ENCODE measurements around the gene GFI1B.
"Not testable (repeated sequence)": the region's sequence is repeated elsewhere in the genome, so short reads cannot be mapped to it uniquely, and the experiment has no call there.

GFI1B gene

DNA sequence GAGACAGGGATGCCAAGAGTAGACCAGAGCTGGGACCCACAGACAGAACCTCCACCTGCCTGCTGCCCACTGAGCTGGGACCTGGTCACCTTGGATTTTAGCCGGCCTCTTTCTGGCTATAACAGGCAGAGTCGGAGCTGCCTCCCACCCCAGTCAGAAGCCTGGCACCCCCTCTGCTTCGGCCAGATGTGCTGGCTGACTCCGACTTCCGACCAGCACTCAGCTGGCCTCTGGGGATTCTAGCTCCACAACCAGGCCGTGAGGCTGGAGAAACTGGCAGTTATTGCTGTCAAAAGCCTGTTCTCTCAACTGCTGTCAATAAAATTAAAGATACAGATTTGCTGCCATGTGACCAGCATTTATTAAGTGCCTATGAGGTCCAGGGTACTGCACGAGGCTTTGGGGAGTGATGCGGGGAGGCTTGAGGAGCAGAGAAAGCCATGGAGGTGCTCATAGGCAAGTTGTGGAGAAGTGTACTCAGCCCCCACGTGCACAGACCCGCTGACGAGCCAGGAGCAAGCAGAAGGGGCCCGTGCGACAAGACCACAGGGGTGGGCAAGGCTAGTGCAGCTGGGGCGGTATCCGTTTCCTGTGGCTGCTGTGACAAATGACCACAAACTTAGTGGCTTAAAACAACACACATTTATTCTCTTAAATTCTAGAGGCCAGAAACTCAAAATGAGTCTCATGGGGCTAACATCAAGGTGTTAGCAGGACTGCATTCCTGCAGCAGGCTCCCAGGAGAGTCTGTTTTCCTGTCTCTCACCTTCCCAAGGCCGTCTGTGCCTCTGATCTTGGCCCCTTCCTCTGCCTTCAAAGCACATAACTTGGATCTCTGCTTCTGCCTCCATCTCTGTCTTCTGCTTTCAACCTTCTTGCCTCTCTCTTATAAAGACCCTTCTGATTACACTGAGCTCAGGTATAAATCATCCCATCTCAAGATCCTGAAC is 13.1 kb downstream of the GFI1B start:
- no peaks in the 10 kb centered on the region for H3K9me3 ChIP-seq (ENCODE audit: control insufficient read depth, insufficient read depth, low read length)
- peaks cover 21% of the 10 kb centered on the region for H3K4me1 ChIP-seq (ENCODE audit: insufficient read depth, low read length)
- H3K9ac ChIP-seq (ENCODE audit: low read depth, low read length), result no peak overlapping the region
- no peaks in the 10 kb centered on the region for H3K36me3 ChIP-seq (ENCODE audit: insufficient read depth, low read length)

DNA sequence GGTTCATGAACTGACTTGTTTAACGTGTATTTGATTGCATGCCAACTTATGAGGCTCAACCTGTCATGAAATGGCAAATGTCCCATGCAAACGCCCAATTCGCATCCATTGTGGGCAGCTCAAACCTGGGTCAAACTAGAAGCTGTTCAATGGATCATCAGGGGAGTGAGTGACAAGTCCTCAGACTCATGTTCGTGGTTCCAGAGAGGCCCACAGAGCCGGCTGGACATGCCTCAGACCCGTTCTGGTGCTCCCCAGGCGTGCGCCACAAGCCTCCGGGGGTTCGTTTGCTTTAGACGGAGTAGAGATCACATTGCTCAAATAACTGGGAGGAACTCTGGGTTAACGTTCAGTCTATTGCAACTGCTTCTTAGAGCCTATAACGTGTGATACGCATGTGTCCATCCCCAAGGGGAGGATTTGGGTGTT is 15.0 kb downstream of the GFI1B start:
- Histone ChIP-seq H3K9ac (ENCODE audit: low read depth, low read length) (no peak overlapping the region; the same call in 1 of the 2 replicates), H3K4me1 (ENCODE audit: insufficient read depth, low read length) (peaks cover 21% of the 10 kb centered on the region), H3K9me3 (ENCODE audit: control insufficient read depth, insufficient read depth, low read length) (no peaks in the 10 kb centered on the region)

DNA sequence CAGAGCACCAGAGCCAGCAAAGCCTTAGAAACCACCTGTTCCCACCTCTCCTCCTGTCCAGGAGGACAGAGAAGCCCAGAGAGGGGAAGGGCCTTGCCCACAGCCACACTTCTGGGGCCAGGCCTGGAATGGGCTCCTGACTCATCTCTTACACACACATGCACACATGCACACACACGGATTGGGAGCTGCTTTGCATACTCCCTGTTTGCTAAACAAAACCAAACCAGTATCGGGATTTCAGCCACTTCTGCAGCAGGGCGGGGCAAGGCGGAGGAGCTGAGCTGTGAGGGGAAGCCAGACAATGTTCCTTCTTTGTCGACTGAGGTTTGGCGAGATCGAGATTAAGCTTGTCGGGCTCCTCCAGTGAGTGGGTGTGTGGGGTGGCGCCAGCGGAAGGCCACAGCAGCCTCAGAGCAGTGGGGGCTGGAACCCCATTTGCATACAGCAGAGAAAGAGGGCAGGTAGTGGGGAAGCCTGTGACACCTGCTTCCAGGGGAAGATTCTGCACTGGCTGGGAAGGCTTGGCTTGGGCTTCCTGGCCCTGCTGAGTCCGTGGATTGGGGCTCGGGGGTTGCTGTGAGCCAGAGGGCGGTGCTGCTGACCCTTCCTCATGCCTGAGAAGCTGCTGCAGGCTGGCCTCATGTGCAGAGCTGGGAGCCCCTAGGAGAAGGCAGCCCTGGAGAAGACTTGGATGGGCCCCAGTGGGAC is 16.1 kb downstream of the GFI1B start:
- Histone ChIP-seq H3K9ac (ENCODE audit: low read depth, low read length) (no peak overlapping the region), H3K36me3 (ENCODE audit: insufficient read depth, low read length) (no peaks in the 10 kb centered on the region), H3K9me3 (ENCODE audit: control insufficient read depth, insufficient read depth, low read length) (no peaks in the 10 kb centered on the region), H3K4me1 (ENCODE audit: insufficient read depth, low read length) (peaks cover 21% of the 10 kb centered on the region)

More for the DNA sequence above, 15.0 kb downstream of the GFI1B start:
- H3K36me3 ChIP-seq (ENCODE audit: insufficient read depth, low read length), result no peaks in the 10 kb centered on the region

DNA sequence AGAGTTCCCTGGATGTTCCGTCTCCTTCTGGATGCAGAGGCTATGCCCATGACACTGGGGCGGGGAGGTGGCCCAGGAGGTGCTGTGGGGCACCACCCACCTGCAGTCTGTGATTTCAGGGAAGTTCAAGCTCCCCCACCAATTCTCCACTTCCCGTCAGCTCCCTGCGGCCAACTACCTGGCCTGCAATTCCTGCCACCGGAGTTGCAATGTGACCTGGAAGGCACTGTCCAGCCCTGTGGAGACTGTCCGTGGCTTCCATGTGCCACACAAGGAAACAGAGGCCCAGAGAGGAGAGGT is 16.6 kb downstream of the GFI1B start:
- no peaks in the 10 kb centered on the region for H3K36me3 ChIP-seq (ENCODE audit: insufficient read depth, low read length)
- no peaks in the 10 kb centered on the region for H3K9me3 ChIP-seq (ENCODE audit: control insufficient read depth, insufficient read depth, low read length)
- peaks cover 21% of the 10 kb centered on the region for H3K4me1 ChIP-seq (ENCODE audit: insufficient read depth, low read length)
- H3K9ac ChIP-seq (ENCODE audit: low read depth, low read length), result no peak overlapping the region

DNA sequence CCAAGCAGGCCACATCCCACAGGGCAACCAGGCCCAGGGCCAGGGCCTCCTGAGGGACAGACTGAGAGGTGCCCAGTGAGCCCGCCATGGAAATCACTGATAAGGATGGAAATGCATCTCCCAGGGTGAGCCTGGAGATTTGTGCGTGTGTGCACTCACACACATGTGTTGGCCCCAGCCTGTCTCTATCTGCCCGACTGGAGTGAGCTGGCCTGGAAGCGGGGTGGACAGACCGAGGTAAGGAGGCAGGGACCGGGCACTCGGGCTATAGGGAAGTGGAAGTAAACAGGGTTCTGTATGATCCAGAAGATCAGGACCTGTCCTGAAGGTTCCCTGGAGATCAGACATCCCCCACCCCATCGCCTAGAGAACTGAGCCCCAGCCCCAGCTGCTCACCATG is 17.4 kb downstream of the GFI1B start:
- Histone ChIP-seq H3K4me1 (ENCODE audit: insufficient read depth, low read length) (peaks cover 21% of the 10 kb centered on the region), H3K36me3 (ENCODE audit: insufficient read depth, low read length) (no peaks in the 10 kb centered on the region), H3K9me3 (ENCODE audit: control insufficient read depth, insufficient read depth, low read length) (no peaks in the 10 kb centered on the region), H3K9ac (ENCODE audit: low read depth, low read length) (no peak overlapping the region)

DNA sequence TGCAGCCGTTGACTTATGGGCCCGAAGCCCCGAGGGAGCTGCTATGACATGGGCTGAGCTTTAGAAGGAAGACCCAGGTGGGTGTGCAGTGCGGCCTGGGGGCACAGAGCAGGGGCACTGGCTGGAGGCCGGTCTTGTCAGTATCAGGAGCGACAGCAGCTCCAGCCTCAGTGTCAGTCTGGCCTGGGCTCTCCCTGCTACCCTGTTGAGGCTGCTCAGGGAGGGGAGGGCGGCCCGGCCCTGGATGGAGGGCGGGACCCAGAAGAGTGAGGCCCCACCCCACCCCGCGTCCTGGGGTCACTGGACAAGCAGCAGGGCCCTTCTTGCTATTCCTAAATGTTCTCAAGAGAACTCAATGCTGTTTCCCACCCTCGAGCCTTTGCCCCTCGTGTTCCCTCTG is 18.0 kb downstream of the GFI1B start:
- no peak overlapping the region for H3K9ac ChIP-seq (ENCODE audit: low read depth, low read length)

DNA sequence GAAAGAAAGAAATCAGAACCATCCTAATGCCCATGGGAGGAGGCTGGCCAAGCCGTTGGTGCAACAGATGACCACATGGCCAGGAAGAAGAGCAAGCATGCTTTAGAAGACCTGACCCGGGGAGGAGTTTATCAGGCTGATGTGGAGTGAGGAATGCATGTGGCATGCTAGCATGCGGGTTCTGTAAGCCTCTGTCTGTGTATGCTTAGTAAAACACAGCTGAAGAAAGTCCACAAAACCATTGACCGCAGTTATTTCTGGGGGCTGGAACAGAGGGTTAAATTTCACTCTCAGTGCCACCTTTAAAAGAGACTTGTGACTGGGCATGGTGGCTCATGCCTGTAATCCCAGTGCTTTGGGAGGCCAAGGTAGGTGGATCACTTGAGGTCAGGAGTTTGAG is 19.1 kb downstream of the GFI1B start:
- peaks cover 21% of the 10 kb centered on the region for H3K4me1 ChIP-seq (ENCODE audit: insufficient read depth, low read length)
- no peak overlapping the region for H3K9ac ChIP-seq (ENCODE audit: low read depth, low read length)
- H3K36me3 ChIP-seq (ENCODE audit: insufficient read depth, low read length), result no peaks in the 10 kb centered on the region
- no peaks in the 10 kb centered on the region for H3K9me3 ChIP-seq (ENCODE audit: control insufficient read depth, insufficient read depth, low read length)

More for the DNA sequence above, 18.0 kb downstream of the GFI1B start:
- Histone ChIP-seq H3K36me3 (ENCODE audit: insufficient read depth, low read length) (no peaks in the 10 kb centered on the region), H3K4me1 (ENCODE audit: insufficient read depth, low read length) (peaks cover 21% of the 10 kb centered on the region), H3K9me3 (ENCODE audit: control insufficient read depth, insufficient read depth, low read length) (no peaks in the 10 kb centered on the region)

DNA sequence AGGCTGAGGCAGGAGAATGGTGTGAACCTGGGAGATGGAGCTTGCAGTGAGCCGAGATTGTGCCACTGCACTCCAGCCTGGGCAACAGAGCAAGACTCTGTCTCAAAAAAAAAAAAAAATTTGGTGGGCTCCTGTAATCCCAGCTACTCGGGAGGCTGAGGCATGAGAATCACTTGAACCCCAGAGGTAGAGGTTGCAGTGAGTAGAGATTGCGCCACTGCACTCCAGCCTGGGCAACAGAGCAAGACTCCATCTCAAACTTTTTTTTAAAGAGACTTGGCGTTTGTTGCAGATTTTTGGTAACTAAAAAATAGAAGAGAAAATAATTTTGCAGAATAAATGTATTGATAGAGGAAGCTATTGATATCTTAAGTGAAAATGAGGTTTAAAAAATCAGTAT is 19.7 kb downstream of the GFI1B start:
- not testable (repeated sequence) for H3K36me3 ChIP-seq (ENCODE audit: insufficient read depth, low read length); H3K9ac ChIP-seq (ENCODE audit: low read depth, low read length); H3K9me3 ChIP-seq (ENCODE audit: control insufficient read depth, insufficient read depth, low read length)
- H3K4me1 ChIP-seq (ENCODE audit: insufficient read depth, low read length), result peaks cover 24% of the 10 kb centered on the region

DNA sequence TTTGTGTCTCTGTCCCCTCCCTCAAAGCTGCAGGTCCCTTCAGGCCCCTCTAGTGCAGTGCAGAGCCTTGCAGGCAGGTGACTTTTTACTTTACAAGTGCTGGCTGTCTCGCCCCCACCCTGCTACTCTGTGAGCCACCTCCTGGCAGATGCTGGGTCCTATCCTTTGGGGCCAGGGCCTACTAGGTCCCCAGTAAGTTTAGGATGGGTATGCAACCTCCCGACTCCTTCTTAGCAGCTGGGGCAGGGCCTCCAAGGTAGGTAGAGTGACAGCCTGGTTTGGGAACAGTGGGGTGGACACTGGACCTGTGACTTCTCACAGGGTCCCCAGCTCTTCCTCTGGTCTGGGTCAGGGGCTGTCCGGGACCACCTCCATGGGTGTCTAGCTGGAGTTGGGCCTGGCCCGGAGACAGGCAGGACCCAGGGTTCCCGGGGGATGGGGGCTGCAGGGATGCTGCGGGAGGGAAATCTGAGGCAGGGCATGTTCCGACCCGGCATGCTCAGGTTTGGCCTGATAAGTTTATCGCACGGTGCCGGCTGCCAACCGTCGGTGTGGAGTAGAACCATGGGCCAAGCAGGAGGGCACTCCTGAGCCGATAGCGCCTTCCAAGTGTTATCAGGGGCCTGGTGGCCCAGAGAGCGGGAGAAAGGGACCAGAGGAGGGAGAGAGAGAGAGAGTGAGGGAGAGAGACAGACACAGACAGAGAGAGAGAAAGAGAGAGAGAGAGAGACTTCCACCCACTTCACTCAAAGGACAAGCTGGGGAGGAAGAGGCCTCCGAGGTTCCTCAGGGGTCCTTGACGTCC is 20.5 kb downstream of the GFI1B start:
- Histone ChIP-seq H3K9me3 (ENCODE audit: control insufficient read depth, insufficient read depth, low read length) (no peaks in the 10 kb centered on the region), H3K4me1 (ENCODE audit: insufficient read depth, low read length) (peaks cover 24% of the 10 kb centered on the region), H3K9ac (ENCODE audit: low read depth, low read length) (no peak overlapping the region), H3K36me3 (ENCODE audit: insufficient read depth, low read length) (no peaks in the 10 kb centered on the region)

DNA sequence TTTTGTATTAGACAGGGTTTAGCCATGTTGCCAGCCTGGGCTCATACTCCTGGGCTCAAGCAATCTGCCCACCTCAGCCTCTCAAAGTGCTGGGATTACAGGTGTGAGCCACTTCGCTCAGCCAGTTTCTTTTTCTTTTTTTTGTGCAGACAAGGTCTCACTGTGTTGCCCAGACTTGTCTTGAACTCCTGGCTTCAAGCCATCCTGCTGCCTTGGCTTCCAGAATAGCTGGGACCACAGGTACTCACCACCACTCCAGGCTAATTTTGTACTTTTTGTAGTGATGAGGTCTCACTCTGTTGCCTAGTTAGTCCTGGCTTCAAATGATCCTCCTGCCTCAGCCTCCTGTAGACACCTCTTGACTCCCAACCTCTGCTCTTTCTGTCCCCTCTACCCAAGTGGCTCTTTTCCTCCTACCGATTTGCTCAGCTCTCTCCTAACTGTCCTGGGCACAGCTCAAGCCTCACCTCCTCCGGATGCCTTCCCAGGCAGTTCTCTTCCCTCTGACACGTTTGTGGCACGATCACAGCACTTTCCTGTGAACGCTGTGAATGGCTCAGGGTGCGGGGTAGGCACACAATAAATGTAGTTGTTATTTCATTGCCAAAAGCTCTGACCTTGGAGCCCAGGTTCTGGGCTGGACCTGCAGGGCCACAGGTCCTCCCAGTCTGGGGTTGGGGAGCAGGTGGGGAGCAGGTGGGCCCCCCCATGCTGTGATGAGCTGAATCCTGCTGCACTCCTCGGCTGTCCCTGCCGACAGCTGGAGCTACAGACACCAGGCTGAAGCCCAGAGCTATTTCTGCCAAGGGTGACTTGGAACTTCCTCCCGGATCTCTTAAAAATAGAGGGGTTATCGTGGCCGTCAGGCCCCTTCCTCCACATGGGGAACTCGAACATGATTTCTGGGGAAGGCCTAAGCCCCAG is 23.9 kb downstream of the GFI1B start:
- H3K9ac ChIP-seq (ENCODE audit: low read depth, low read length), result no peak overlapping the region
- no peaks in the 10 kb centered on the region for H3K36me3 ChIP-seq (ENCODE audit: insufficient read depth, low read length)
- H3K4me1 ChIP-seq (ENCODE audit: insufficient read depth, low read length), result peaks cover 21% of the 10 kb centered on the region; the same call in 1 of the 2 replicates
- no peaks in the 10 kb centered on the region for H3K9me3 ChIP-seq (ENCODE audit: control insufficient read depth, insufficient read depth, low read length)

DNA sequence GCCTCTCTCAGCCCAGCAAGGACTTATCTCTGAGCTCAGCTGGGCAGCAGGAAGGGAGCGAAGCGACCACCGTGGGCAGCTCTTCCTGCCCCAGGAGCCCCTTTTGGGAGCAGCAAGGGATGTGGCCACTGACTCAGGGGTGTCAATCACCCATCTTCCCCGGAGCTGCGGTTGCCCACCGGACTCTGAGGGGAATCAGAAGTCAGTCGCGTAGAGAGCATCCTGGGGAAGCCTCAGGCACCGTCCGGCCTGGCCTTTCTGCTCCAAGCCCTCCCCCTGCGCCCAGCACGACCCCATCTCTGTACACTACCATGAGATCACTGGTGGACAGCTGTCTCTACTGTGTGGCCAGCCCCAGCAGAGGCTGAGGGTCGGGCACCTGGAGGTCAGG is 24.6 kb downstream of the GFI1B start:
- no peak overlapping the region for H3K9ac ChIP-seq (ENCODE audit: low read depth, low read length)
- H3K36me3 ChIP-seq (ENCODE audit: insufficient read depth, low read length), result no peaks in the 10 kb centered on the region
- H3K4me1 ChIP-seq (ENCODE audit: insufficient read depth, low read length), result peaks cover 21% of the 10 kb centered on the region; the same call in 1 of the 2 replicates
- no peaks in the 10 kb centered on the region for H3K9me3 ChIP-seq (ENCODE audit: control insufficient read depth, insufficient read depth, low read length)

DNA sequence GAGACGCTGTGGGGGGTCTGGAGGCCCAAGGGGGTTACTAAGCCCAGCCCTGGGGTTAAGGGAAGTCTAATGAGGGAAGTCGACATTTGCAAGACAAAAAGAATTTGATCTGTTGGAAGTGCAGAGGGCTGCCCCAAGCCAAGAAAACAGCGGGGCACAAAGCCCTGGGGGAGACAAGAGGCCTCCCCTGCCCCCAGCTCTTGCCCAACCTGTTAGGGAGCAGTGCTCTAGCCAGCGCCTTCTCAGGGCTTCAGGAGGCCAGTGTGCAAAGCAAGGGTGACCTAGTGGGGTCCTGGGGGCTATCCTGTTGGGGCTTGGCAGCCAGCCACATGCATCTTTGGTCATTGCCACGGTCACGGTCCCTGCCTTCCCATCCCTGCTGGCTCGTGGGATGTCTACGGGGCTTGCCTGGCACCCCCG is 25.2 kb downstream of the GFI1B start:
- H3K4me1 ChIP-seq (ENCODE audit: insufficient read depth, low read length), result peaks cover 21% of the 10 kb centered on the region; the same call in 1 of the 2 replicates
- no peaks in the 10 kb centered on the region for H3K9me3 ChIP-seq (ENCODE audit: control insufficient read depth, insufficient read depth, low read length)
- no peak overlapping the region for H3K9ac ChIP-seq (ENCODE audit: low read depth, low read length)
- H3K36me3 ChIP-seq (ENCODE audit: insufficient read depth, low read length), result no peaks in the 10 kb centered on the region

DNA sequence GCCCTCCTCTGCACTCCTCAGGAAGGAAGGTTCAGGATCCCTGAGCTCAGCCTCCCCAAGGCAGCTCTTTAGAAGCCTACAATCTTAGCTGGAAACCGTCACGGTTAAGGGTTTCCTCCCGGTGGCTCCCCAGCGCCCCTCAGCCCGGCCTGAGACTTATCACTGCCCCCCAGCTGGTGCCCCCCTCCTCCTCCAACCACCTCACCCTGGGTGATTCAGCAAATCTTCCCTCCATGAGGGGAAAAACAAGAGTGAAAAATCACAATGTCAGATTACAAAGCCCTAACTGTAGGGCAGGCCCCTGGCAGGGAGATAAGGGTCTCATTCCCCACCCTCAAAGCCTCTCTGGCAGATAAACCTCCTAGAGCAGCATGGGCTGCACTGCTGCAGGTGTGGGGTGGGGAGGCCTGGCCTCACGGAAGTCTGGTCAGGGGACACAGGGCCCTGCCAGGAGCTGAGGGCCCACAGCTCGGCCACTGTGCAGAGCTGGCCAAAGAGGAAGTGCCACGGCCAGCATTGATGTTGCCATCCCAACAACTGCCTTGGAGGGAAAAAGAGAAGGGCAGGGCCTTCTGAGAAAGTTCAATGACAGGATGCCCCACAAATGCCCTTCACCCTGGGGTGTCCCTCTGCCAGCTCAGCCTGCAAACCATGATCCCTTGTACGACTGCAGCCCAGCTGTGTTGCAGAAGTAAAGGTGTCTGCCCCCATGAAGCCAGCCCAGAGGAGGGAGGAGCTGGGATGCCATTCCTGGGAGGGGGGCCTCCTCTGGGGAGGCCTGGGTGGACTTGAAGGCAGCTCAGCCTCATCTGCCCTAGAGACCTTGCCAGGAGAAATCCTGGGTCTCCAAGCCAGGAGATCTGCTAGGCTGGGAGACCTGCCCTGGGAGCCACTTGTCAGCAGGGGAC is 25.9 kb downstream of the GFI1B start:
- Histone ChIP-seq H3K9me3 (ENCODE audit: control insufficient read depth, insufficient read depth, low read length) (no peaks in the 10 kb centered on the region), H3K4me1 (ENCODE audit: insufficient read depth, low read length) (peaks cover 21% of the 10 kb centered on the region; the same call in 1 of the 2 replicates), H3K9ac (ENCODE audit: low read depth, low read length) (no peak overlapping the region), H3K36me3 (ENCODE audit: insufficient read depth, low read length) (no peaks in the 10 kb centered on the region)

All from ES-I3 (cell line).